Activated CD8-positive, alpha-beta T cell treated with anti-CD3 and anti-CD28 coated beads for 36 hours (primary cell): ENCODE data around the gene ANK3. TPM values are rescaled to one million over a fixed set of nuclear protein-coding genes. Genes with fewer than 3 reads are reported as not detected.

Source experiments
- ATAC-seq: fragments of 200-7000 bp; cut with Tn5 transposase; one replicate; pipeline ENCODE4 v1.10.0; 2021; ENCODE audit warnings: mild to moderate bottlenecking, moderate library complexity
- CTCF ChIA-PET: fragments of 350-600 bp; sonication (Branson Sonifier 250); formaldehyde crosslinking; loops from one replicate; lab custom pipeline; 2021; ENCODE audit warnings: antibody characterized with exemption; lab: Charles Lee
- POLR2A ChIA-PET: fragments of 350-600 bp; sonication (Branson Sonifier 250); formaldehyde crosslinking; loops from one replicate; lab custom pipeline; 2021; ENCODE audit warnings: antibody characterized with exemption; lab: Charles Lee
- DNase-seq: peaks from one replicate; pipeline ENCODE4 v3.0.0-alpha.2; 2020
- H3K27ac Mint-ChIP-seq: one replicate; pipeline ENCODE4 v1.8.0; 2021; ENCODE audit warnings: mild to moderate bottlenecking, mixed read lengths
- H3K27me3 Mint-ChIP-seq: one replicate; pipeline ENCODE4 v1.8.0; 2021; ENCODE audit warnings: mixed read lengths
- H3K36me3 Mint-ChIP-seq: one replicate; pipeline ENCODE4 v1.8.0; 2021; ENCODE audit warnings: low read depth, mixed read lengths
- H3K4me1 Mint-ChIP-seq: one replicate; pipeline ENCODE4 v1.8.0; 2021; ENCODE audit warnings: low read depth, mixed read lengths
- H3K4me3 Mint-ChIP-seq: one replicate; pipeline ENCODE4 v1.8.0; 2021; ENCODE audit warnings: mild to moderate bottlenecking, moderate library complexity, mixed read lengths
- H3K9me3 Mint-ChIP-seq: one replicate; pipeline ENCODE4 v1.8.0; 2021; ENCODE audit warnings: mixed read lengths
- intact Hi-C: fragments of 100-400 bp; cut with micrococcal nuclease; formaldehyde crosslinking; loops from one replicate; pipeline ENCODE4 v1.10.0; 2022
- total RNA-seq, 2 experiments: library from RNA; stranded (reverse); gene quantifications; one replicate each; pipeline ENCODE4 v1.2.3, GENCODE V29; 2021
- TF ChIP-seq, protein P1 (sequence below): fragments of 200-600 bp; IDR thresholded peaks from one replicate; pipeline ENCODE4 v1.8.0; 2022; ENCODE audit warnings: antibody characterized with exemption, mild to moderate bottlenecking

Gene ANK3
- total RNA-seq, 2 experiments from 2014 or later, result 10.3 to 12.0 TPM

DNA sequence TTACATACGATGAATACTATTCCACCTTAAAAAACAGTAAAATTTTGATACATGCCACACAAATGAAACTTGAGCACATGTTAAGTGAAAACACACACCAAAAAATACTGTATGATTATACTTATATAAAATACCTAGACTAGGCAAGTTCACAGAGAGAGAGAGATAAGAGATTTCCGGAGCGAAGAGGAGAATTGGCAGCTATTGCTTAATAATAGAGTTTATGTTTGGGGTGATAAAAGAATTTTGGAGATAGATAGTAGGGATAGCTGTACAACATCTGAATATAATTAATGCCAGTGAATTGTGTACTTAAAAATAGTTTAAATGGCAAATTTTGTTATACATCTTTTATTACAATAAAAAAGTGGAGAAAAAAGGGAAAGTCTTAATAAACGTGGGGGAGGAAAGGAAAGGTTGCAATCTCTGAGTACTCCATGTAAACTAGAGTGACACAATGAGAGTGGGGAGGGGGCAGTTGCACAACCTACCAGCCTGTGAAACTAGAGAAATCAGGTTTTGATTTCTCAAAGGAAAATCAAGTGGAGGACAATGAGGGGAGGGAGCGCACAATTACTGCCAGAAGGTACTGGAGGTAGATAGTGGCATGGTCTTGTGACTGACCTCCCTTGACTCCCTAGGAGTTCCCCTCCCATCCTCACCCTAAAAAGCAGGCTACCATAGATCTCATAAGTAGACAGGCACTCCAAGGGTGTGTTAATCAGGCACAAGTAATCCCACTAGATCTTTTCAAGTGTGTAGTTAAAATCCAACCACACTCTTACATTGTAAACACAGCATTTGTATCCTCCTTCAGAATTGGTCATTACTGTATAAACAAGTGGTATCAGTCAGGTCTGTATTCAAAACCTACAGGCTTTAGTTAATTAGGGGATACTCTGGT, 31.6 kb upstream of the ANK3 start:
- ChIA-PET POLR2A (interaction anchor here (0.7 kb wide), 1 partner anchor 1189 kb away, joined by 4 read pairs; no protein-coding TSS in a partner anchor), CTCF (interaction anchor here (1.5 kb wide), 1 partner anchor 9 kb away, joined by 3 read pairs; no protein-coding TSS in a partner anchor)
- intact Hi-C loops, result no loop called here
- TF ChIP-seq, protein P1, sequence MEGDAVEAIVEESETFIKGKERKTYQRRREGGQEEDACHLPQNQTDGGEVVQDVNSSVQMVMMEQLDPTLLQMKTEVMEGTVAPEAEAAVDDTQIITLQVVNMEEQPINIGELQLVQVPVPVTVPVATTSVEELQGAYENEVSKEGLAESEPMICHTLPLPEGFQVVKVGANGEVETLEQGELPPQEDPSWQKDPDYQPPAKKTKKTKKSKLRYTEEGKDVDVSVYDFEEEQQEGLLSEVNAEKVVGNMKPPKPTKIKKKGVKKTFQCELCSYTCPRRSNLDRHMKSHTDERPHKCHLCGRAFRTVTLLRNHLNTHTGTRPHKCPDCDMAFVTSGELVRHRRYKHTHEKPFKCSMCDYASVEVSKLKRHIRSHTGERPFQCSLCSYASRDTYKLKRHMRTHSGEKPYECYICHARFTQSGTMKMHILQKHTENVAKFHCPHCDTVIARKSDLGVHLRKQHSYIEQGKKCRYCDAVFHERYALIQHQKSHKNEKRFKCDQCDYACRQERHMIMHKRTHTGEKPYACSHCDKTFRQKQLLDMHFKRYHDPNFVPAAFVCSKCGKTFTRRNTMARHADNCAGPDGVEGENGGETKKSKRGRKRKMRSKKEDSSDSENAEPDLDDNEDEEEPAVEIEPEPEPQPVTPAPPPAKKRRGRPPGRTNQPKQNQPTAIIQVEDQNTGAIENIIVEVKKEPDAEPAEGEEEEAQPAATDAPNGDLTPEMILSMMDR, result no peak
- ATAC-seq (no peak), DNase-seq (no peak)
- Mint-ChIP-seq H3K9me3 (no peaks in the 10 kb centered on the region), H3K4me1 (no peaks in the 10 kb centered on the region), H3K4me3 (no peak overlapping the region), H3K36me3 (no peaks in the 10 kb centered on the region), H3K27me3 (no peaks in the 10 kb centered on the region), H3K27ac (no peak overlapping the region)

DNA sequence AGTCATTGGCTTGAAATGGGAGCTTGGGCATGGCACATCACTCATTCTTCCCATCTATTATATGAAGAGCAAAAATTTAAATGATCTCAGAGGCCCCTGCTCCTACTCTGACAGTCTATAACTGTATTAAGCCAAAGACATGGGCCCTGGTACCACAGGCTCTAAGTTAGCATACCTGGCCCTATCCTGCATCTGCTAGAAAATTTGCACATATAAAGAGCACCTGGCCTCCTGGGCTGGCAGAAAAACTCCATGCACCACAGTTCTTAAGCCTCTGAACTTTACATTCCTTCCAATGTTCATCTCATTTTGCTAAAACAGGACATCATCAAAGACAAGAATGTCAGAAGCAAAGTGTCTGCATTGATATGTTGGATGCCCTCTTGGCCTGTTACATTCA, 29.6 kb upstream of the ANK3 start:
- Mint-ChIP-seq H3K27ac (no peak overlapping the region), H3K36me3 (no peaks in the 10 kb centered on the region), H3K4me3 (no peak overlapping the region), H3K4me1 (no peaks in the 10 kb centered on the region), H3K27me3 (no peaks in the 10 kb centered on the region), H3K9me3 (no peaks in the 10 kb centered on the region)
- DNase-seq, result no peak
- intact Hi-C loops, result no loop called here
- ChIA-PET CTCF (no interaction called here), POLR2A (no interaction called here)
- no peak for ATAC-seq
- TF ChIP-seq, protein P1, result no peak

- no peaks in the 10 kb centered on the region for H3K4me1 Mint-ChIP-seq
- no peaks in the 10 kb centered on the region for H3K9me3 Mint-ChIP-seq
- no peak overlapping the region for H3K27ac Mint-ChIP-seq
- ChIA-PET CTCF (no interaction called here), POLR2A (no interaction called here)
- DNase-seq (no peak), ATAC-seq (no peak)
- TF ChIP-seq, protein P1, result no peak
- no peaks in the 10 kb centered on the region for H3K27me3 Mint-ChIP-seq
- H3K4me3 Mint-ChIP-seq, result no peak overlapping the region
- H3K36me3 Mint-ChIP-seq, result no peaks in the 10 kb centered on the region
- intact Hi-C loops, result no loop called here
Observed at GRCh38 chr10:60417901-60418300, 28.2 kb upstream of the ANK3 start.

DNA sequence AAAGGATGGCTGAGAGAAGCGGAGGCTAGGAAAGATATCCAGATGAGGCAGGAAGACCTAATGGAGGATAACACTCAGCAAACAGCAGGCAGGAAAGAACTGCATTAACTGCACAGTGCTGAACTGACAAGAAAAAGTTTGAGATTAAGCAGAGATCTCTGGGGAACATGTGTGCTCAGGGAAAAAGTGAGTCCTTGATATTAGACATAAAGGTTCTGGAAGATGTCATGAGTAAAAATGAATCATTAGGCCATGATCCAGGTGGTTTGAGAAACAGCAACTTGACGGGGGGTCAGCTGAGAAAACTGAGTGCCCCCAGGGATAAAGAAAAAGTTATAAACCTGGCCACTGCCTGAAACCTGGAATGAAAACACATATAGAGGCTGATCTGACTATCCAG, 27.3 kb upstream of the ANK3 start:
- CTCF ChIA-PET, result interaction anchor here (1.0 kb wide), 1 partner anchor 20 kb away, joined by 3 read pairs; no protein-coding TSS in a partner anchor

More for the DNA sequence above, 27.3 kb upstream of the ANK3 start:
- no peaks in the 10 kb centered on the region for H3K27me3 Mint-ChIP-seq
- POLR2A ChIA-PET, result no interaction called here
- no peaks in the 10 kb centered on the region for H3K9me3 Mint-ChIP-seq
- ATAC-seq (no peak), DNase-seq (no peak)
- no peaks in the 10 kb centered on the region for H3K36me3 Mint-ChIP-seq
- no peak overlapping the region for H3K4me3 Mint-ChIP-seq
- intact Hi-C loops, result no loop called here
- TF ChIP-seq, protein P1, result no peak
- H3K4me1 Mint-ChIP-seq, result no peaks in the 10 kb centered on the region
- H3K27ac Mint-ChIP-seq, result no peak overlapping the region
